Fibroblast of lung (primary cell): ENCODE measurements around the gene SLC6A8.

Source experiments
- EZH2 ChIP-seq: IDR thresholded peaks from 2 replicates; pipeline ENCODE4 v1.5.1; 2012; ENCODE audit warnings: low read length, control low read depth, mild to moderate bottlenecking; ENCODE audit errors: missing control alignments
- TF ChIP-seq, protein P1 (sequence below), 2 donors: IDR thresholded peaks in 1 of 2; conservative IDR thresholded peaks in 1 of 2; 1 replicate in 1 of 2; 2 replicates in 1 of 2; pipeline ENCODE4 v1.5.1; 2011 to 2012; ENCODE audit warnings: low read length in 2 of 2, control low read depth in 1 of 2, inconsistent platforms in 1 of 2, low read depth in 1 of 2, mild to moderate bottlenecking in 1 of 2

DNA sequence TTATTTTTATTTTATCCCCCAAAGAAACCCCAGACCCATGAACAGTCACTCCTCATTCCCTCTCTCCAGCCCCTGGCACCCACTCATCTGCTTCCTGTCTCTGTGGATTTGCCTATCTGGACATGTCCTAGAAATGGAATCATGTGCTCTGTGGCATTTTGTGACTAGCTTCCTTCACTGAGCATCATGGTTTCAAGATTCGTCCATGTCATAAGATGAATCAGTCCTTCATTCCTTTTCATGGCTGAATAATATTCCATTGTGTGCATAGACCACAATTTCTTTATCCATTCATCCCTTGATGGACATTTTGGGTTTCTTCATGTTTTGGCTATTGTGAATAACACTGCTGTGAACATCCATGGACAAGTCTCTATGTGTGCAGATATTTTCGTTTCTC, 47.1 kb downstream of the SLC6A8 start:
- no peak for TF ChIP-seq EZH2
- TF ChIP-seq, protein P1, sequence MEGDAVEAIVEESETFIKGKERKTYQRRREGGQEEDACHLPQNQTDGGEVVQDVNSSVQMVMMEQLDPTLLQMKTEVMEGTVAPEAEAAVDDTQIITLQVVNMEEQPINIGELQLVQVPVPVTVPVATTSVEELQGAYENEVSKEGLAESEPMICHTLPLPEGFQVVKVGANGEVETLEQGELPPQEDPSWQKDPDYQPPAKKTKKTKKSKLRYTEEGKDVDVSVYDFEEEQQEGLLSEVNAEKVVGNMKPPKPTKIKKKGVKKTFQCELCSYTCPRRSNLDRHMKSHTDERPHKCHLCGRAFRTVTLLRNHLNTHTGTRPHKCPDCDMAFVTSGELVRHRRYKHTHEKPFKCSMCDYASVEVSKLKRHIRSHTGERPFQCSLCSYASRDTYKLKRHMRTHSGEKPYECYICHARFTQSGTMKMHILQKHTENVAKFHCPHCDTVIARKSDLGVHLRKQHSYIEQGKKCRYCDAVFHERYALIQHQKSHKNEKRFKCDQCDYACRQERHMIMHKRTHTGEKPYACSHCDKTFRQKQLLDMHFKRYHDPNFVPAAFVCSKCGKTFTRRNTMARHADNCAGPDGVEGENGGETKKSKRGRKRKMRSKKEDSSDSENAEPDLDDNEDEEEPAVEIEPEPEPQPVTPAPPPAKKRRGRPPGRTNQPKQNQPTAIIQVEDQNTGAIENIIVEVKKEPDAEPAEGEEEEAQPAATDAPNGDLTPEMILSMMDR (conservative IDR thresholded peaks at IDR 0.05 in 1 of 2, IDR thresholded peaks at IDR 0.05 in 1 of 2; ENCODE audit: low read depth in 1 of 2, low read length in 2 of 2), result no peak
